Measurements from ENCODE around the gene HMGCS1.

Gene HMGCS1

DNA sequence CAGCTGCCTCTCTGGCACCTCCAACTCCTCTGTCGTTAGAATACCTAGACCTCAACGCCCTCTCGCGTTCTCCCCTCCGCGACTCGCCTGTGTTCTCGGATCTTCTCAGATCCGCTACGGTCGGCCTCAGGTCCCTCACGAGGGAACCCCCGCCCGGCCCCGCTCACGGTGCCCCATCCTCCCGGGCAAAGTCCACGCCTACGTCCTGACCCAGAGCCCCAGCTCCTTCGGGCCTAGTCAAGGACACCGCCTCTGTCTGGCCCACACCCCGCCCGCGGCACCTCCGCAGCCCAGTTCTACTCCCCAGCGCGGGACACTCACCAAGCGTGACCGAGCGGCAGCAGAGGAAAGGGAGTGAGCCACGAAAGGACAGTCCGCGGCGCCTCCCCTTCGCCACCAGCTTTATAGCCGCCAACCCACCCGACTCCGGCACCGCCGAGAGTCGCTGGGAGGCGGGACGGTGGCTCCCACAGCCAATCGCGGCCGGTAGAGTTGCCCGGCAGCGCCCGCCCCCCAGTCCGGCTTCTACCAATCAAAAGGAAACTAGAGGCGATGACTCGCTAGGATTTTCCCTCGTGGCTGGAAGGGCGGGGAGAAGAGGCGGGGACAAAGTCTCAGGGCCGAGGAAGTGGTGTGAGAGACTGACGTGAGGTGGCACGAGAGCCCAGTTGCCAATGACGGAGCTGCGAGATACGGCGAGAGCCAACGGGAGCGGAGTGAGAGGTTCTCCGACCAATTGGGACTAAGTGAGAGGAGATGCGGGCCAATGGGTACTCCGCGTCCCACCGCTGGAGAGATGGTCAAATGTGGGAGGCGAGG, at the start of gene HMGCS1:
HMGCS1 (minus strand) TSS at position 378 of the 819 bp plus-strand sequence. CDS start 14,447 bp downstream, outside the sequence.
- TF ChIP-seq, protein P1, sequence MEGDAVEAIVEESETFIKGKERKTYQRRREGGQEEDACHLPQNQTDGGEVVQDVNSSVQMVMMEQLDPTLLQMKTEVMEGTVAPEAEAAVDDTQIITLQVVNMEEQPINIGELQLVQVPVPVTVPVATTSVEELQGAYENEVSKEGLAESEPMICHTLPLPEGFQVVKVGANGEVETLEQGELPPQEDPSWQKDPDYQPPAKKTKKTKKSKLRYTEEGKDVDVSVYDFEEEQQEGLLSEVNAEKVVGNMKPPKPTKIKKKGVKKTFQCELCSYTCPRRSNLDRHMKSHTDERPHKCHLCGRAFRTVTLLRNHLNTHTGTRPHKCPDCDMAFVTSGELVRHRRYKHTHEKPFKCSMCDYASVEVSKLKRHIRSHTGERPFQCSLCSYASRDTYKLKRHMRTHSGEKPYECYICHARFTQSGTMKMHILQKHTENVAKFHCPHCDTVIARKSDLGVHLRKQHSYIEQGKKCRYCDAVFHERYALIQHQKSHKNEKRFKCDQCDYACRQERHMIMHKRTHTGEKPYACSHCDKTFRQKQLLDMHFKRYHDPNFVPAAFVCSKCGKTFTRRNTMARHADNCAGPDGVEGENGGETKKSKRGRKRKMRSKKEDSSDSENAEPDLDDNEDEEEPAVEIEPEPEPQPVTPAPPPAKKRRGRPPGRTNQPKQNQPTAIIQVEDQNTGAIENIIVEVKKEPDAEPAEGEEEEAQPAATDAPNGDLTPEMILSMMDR (IDR thresholded peaks at IDR 0.05; ENCODE audit: insufficient read depth, low read length, missing control alignments): no peak
- ChIA-PET CTCF (interaction anchor here (0.8 to 1.7 kb wide), 13 partner anchors 8 to 405 kb away, joined by 3 to 7 read pairs (median 4); partner anchors contain the start of genes TMEM267 and ZNF131), POLR2A (interaction anchor here (0.7 to 1.5 kb wide), 5 partner anchors 10 to 305 kb away, joined by 3 to 4 read pairs (median 3); no protein-coding TSS in a partner anchor)
- peak; percentile 96 for DNase-seq (ENCODE audit: low read depth, low spot score)
- H3K4me3 ChIP-seq (ENCODE audit: low read depth, low read length): peak within 1 kb of the TSS; percentile 90

DNA sequence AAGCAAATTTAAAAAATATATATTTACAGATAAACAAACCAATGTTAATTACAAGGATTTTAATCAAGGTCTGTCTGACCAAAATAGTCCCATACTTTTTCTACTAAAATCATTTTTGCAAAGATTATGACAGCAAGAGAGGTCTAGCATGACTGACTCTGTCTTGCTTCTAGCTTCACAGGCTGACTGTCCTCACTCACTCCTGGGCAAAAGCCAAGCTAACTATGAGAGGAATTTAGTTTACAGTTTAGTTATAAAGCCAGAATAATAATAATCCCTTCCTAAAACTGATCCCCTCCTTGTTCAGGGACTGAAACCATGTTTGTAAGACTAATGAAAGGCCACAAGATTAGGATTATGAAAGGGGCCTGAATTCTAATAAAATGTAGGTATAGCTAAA, 45.5 kb upstream of the HMGCS1 start:
- CTCF ChIA-PET: interaction anchor here (0.9 kb wide), 1 partner anchor 31 kb away, joined by 4 read pairs; no protein-coding TSS in a partner anchor
- POLR2A ChIA-PET: no interaction called here

DNA sequence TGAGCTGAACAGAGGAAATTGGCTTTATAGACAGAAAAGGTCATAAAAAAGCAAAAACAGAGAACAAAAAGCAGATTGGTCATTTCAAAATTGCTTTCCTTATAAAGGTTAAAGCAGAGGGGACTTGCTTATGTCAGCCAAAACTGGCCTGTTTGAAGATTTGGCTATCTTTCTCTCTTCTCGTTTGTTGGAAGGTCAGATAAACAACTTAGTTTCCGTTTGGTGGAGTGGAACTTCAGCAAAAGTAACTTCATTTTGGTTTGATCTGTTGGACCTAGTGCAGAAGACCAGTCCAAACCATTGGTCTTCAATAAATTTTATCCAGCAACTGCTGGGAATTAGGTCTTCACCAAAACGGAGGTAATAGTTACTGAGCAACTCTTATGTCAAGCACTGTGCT, 45.1 kb upstream of the HMGCS1 start:
- ChIA-PET POLR2A (no interaction called here), CTCF (no interaction called here)
- H3K4me3 ChIP-seq (ENCODE audit: low read depth, low read length): no peak overlapping the region
- TF ChIP-seq, protein P1 (IDR thresholded peaks at IDR 0.05; ENCODE audit: insufficient read depth, low read length, missing control alignments): no peak
- no peak for DNase-seq (ENCODE audit: low read depth, low spot score)

More for the DNA sequence above, 45.5 kb upstream of the HMGCS1 start:
- no peak for DNase-seq (ENCODE audit: low read depth, low spot score)
- TF ChIP-seq, protein P1 (IDR thresholded peaks at IDR 0.05; ENCODE audit: insufficient read depth, low read length, missing control alignments): no peak
- no peak overlapping the region for H3K4me3 ChIP-seq (ENCODE audit: low read depth, low read length)

DNA sequence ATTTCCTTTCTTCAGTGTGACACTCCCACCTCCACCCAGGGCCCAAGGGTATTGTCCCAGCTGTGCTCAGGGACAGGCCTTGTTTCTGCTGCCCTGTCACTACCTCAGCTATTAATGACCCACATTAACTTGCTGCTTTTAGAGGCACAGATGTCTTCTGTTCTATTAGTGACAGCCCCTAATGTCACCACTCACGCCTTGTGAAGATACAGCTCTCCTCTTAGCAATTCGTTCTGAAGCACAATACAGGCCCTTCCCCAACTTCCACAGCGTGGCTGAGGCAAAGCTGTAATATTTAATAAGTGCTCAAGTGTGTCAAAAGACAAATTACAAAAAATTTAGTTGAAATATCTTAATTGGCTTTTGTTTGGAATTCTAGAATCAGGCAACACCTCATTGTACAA, 44.7 kb upstream of the HMGCS1 start:
- TF ChIP-seq, protein P1 (IDR thresholded peaks at IDR 0.05; ENCODE audit: insufficient read depth, low read length, missing control alignments): no peak
- ChIA-PET POLR2A (no interaction called here), CTCF (no interaction called here)
- no peak for DNase-seq (ENCODE audit: low read depth, low spot score)
- H3K4me3 ChIP-seq (ENCODE audit: low read depth, low read length): no peak overlapping the region

DNA sequence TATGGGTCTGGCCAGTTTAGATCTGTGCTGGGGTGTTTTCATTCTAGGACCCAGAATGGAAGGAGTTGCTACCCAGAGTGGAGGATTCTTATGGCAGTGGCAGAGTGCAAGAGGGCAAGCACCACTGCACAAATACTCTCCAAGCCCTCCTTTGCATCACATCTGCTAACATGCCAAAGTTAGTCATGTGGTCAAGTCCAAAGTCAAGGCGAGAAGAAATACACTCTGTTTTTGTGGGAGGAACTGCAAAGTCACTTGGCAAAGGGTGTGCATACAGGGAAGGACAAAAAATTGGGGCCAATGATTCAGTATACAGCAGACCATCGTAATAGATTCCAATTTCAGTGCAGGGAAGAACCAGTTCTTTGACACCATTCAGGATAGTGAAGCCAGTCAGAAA, 43.9 kb upstream of the HMGCS1 start:
- ChIA-PET CTCF (no interaction called here), POLR2A (no interaction called here)
- TF ChIP-seq, protein P1 (IDR thresholded peaks at IDR 0.05; ENCODE audit: insufficient read depth, low read length, missing control alignments): no peak
- no peak for DNase-seq (ENCODE audit: low read depth, low spot score)
- H3K4me3 ChIP-seq (ENCODE audit: low read depth, low read length): no peak overlapping the region

DNA sequence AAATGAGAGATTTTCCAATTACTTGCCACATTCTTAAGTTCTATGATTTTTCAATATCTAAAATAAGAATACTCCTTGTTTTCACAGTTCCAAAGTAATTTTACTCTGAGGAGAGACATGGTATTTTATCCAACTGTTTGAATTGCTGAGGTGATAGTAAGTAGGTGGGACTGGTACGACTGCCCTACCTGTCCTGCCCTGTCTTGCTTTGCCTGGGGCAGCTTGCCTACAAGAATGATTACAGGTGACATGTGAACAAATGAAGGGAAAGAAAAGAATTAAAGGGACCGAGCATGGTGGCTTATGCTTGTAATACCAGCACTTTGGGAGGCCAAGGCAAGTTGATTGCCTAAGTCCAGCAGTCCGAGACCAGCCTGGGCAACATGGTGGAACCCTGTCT, 41.6 kb upstream of the HMGCS1 start:
- ChIA-PET POLR2A (no interaction called here), CTCF (no interaction called here)
- DNase-seq (ENCODE audit: low read depth, low spot score): no peak

More for the DNA sequence above, 41.6 kb upstream of the HMGCS1 start:
- TF ChIP-seq, protein P1 (IDR thresholded peaks at IDR 0.05; ENCODE audit: insufficient read depth, low read length, missing control alignments): no peak
- no peak overlapping the region for H3K4me3 ChIP-seq (ENCODE audit: low read depth, low read length)
